GM12878 (cell line): ENCODE data around the gene NHS. TPM values are rescaled to one million over a fixed set of nuclear protein-coding genes. Genes with fewer than 3 reads are reported as not detected.

ENCODE experiments used
- ATAC-seq: fragments of 200-7000 bp; cut with Tn5 transposase; 3 replicates; pipeline ENCODE4 v1.9.1; 2020; ENCODE audit warnings: mild to moderate bottlenecking, moderate library complexity
- BruUV-seq: library from RNA; stranded (reverse); fragments of 400-500 nt; replicated peaks from 2 replicates; lab custom pipeline; 2021; lab: Mats Ljungman, UMichigan
- CTCF ChIA-PET: fragments of 300-600 bp; sonication (Branson Sonifier 250); formaldehyde crosslinking; extraction: SDS; loops from one replicate; lab custom pipeline; 2021; ENCODE audit warnings: inconsistent platforms; lab: Yijun Ruan, JAX
- POLR2A ChIA-PET: fragments of 350-600 bp; formaldehyde crosslinking; extraction: SDS; loops from one replicate; lab custom pipeline; 2021; ENCODE audit warnings: inconsistent platforms; lab: Charles Lee
- RAD21 ChIA-PET: fragments of 300-600 bp; sonication (Branson Sonifier 250); formaldehyde crosslinking; loops from one replicate; lab custom pipeline; 2023; ENCODE audit warnings: antibody characterized with exemption; ENCODE audit not compliant: unreplicated experiment; lab: Charles Lee
- SMC1A ChIA-PET: fragments of 300-600 bp; sonication (Branson Sonifier 250); formaldehyde crosslinking; loops from one replicate; lab custom pipeline; 2023; ENCODE audit not compliant: unreplicated experiment, uncharacterized antibody; lab: Charles Lee
- DNase-seq: peaks from one replicate; pipeline ENCODE4 v3.0.0-alpha.2; 2011; ENCODE audit warnings: low read depth, low spot score
- FAIRE-seq: peaks from 3 replicates; lab custom pipeline; 2011; peaks lifted over from hg19 to GRCh38; lab: Jason Lieb, UNC
- H2AFZ ChIP-seq: 2 replicates; pipeline ENCODE4 v1.6.0; 2011; ENCODE audit warnings: low read depth, low read length, control low read depth; ENCODE audit not compliant: control insufficient read depth
- H3K27ac ChIP-seq: 2 replicates; pipeline ENCODE4 v1.5.1; 2011; ENCODE audit warnings: control low read depth; ENCODE audit not compliant: control insufficient read depth, insufficient read depth
- H3K27me3 ChIP-seq, 2 experiments: replicated peaks in 1 of 2; 2 replicates each; pipeline versions ENCODE4 v1.6.0 to v1.6.1; 2011; ENCODE audit warnings: low read length in 1 of 2; ENCODE audit not compliant: control insufficient read depth in 2 of 2, insufficient read depth in 2 of 2
- H3K36me3 ChIP-seq, 2 experiments: 2 replicates each; pipeline ENCODE4 v1.5.1; 2011; ENCODE audit warnings: low read length in 1 of 2; ENCODE audit not compliant: control insufficient read depth in 2 of 2, insufficient read depth in 2 of 2
- H3K4me1 ChIP-seq: 2 replicates; pipeline ENCODE4 v1.6.1; 2011; ENCODE audit warnings: mild to moderate bottlenecking, low read length, moderate library complexity, mixed read lengths; ENCODE audit not compliant: control insufficient read depth, insufficient read depth
- H3K4me2 ChIP-seq: 2 replicates; pipeline ENCODE4 v1.6.0; 2011; ENCODE audit warnings: control low read depth; ENCODE audit not compliant: control insufficient read depth, insufficient read depth
- H3K4me3 ChIP-seq: fragments of 200-600 bp; sonication (generic); 2 replicates; pipeline ENCODE4 v1.5.1; 2016
- H3K79me2 ChIP-seq: 2 replicates; pipeline ENCODE4 v1.6.0; 2011; ENCODE audit warnings: low read length; ENCODE audit not compliant: control insufficient read depth, insufficient read depth
- H3K9ac ChIP-seq: 2 replicates; pipeline ENCODE4 v1.8.0; 2011; ENCODE audit warnings: low read length, control low read depth, mixed read lengths; ENCODE audit not compliant: control insufficient read depth, insufficient read depth
- H3K9me3 ChIP-seq: replicated peaks from 3 replicates; pipeline ENCODE4 v1.5.1; 2011; ENCODE audit warnings: mild to moderate bottlenecking, low read length; ENCODE audit not compliant: control insufficient read depth, insufficient read depth
- H4K20me1 ChIP-seq: 2 replicates; pipeline ENCODE4 v1.6.0; 2011; ENCODE audit not compliant: control insufficient read depth, insufficient read depth
- KAT2A ChIP-seq: conservative IDR thresholded peaks from 2 replicates; pipeline ENCODE4 v1.6.1; 2011; ENCODE audit warnings: low read depth, low read length; ENCODE audit not compliant: control insufficient read depth
- MTA2 ChIP-seq: fragments of 450-650 bp; IDR thresholded peaks from 2 replicates; pipeline ENCODE4 v1.6.1; 2016; ENCODE audit warnings: low read depth, mild to moderate bottlenecking, moderate library complexity
- NBN ChIP-seq: fragments of 450-650 bp; IDR thresholded peaks from 2 replicates; pipeline ENCODE4 v1.6.1; 2016
- PAX8 ChIP-seq: fragments of 450-650 bp; IDR thresholded peaks from 2 replicates; pipeline ENCODE4 v1.6.1; 2017; ENCODE audit warnings: mild to moderate bottlenecking, moderate library complexity
- POLR2A ChIP-seq: IDR thresholded peaks from 2 replicates; pipeline ENCODE4 v1.6.1; 2011; ENCODE audit warnings: low read depth, mild to moderate bottlenecking, low read length
- SMAD1 ChIP-seq: fragments of 450-650 bp; IDR thresholded peaks from 2 replicates; pipeline ENCODE4 v1.6.1; 2018; ENCODE audit warnings: mild to moderate bottlenecking, low read depth; ENCODE audit not compliant: partially characterized antibody
- STAT1 ChIP-seq: fragments of 450-650 bp; conservative IDR thresholded peaks from 2 replicates; pipeline ENCODE4 v1.6.1; 2014; ENCODE audit warnings: antibody characterized with exemption, mild to moderate bottlenecking
- TCF3 ChIP-seq: IDR thresholded peaks from 2 replicates; pipeline ENCODE4 v1.6.1; 2012; ENCODE audit warnings: low read depth, mild to moderate bottlenecking, low read length, borderline replicate concordance; ENCODE audit not compliant: insufficient read depth
- YBX1 ChIP-seq: fragments of 450-650 bp; IDR thresholded peaks from 2 replicates; pipeline ENCODE4 v1.6.1; 2016; ENCODE audit warnings: antibody characterized with exemption
- ZNF207 ChIP-seq: fragments of 450-650 bp; IDR thresholded peaks from 2 replicates; pipeline ENCODE4 v1.6.1; 2014; ENCODE audit warnings: antibody characterized with exemption, mild to moderate bottlenecking, borderline replicate concordance
- ZNF622 ChIP-seq: fragments of 450-650 bp; IDR thresholded peaks from 2 replicates; pipeline ENCODE4 v1.6.1; 2017; ENCODE audit warnings: mild to moderate bottlenecking, inconsistent platforms
- ZSCAN29 ChIP-seq: fragments of 450-650 bp; IDR thresholded peaks from 2 replicates; pipeline ENCODE4 v1.6.1; 2017; ENCODE audit warnings: mild to moderate bottlenecking, moderate library complexity
- WGBS: methylation state at CpG from one replicate; pipeline ENCODE4 v1.1.6; 2016; ENCODE audit warnings: low lambda C conversion rate; ENCODE audit not compliant: insufficient replicate concordance, insufficient coverage; ENCODE audit errors: missing lambda C conversion rate; 5-methylcytosine and 5-hydroxymethylcytosine counted together
- in situ Hi-C: fragments of 300-500 bp; cut with MboI; formaldehyde crosslinking; loops from 9 replicates; pipeline ENCODE4 v1.14.3; 2018; ENCODE audit warnings: mixed read lengths
- intact Hi-C: fragments of 100-400 bp; cut with micrococcal nuclease; formaldehyde crosslinking; loops from one replicate; pipeline ENCODE4 v1.14.2; 2022; ENCODE audit not compliant: unreplicated experiment
- polyA plus RNA-seq, 11 experiments: library from polyadenylated mRNA; depleted of rRNA in 4 of 11; unstranded in 6 of 11; stranded (reverse) in 5 of 11; fragments of >200 nt; fragmentation: Nextera tagmentation in 4 of 11; fragmentation: Illumina TruSeq in 1 of 11; extraction: Ambion mirVana in 4 of 11; extraction: Trizol in 1 of 11; gene quantifications; 1 replicate in 1 of 11; 2 replicates in 10 of 11; pipeline versions ENCODE4 v1.2.1 to v1.2.3, GENCODE V29; 2011 to 2016; ENCODE audit warnings: inconsistent platforms in 2 of 11, missing spikeins in 2 of 11, low read depth in 1 of 11
- total RNA-seq, 4 experiments: library from RNA; depleted of rRNA in 3 of 4; stranded (reverse); fragments of >200 nt in 3 of 4; fragmentation: Illumina TruSeq in 1 of 4; extraction: Trizol in 1 of 4; gene quantifications; 2 replicates each; pipeline versions ENCODE4 v1.2.1 to v1.2.3, GENCODE V29; 2013 to 2021
- TF ChIP-seq, protein P1 (sequence below): fragments of 450-650 bp; IDR thresholded peaks from 2 replicates; pipeline ENCODE4 v1.6.1; 2014; ENCODE audit warnings: mild to moderate bottlenecking
- TF ChIP-seq, protein P2 (sequence below): fragments of 450-650 bp; IDR thresholded peaks from 2 replicates; pipeline ENCODE4 v1.6.1; 2017; ENCODE audit warnings: low read depth, mild to moderate bottlenecking, moderate library complexity

Gene NHS
- total and polyA plus RNA-seq, 10 of the 15 experiments (the other 5 are each of a cell fraction or from before 2014, with no cell fraction given): under 0.01 to 0.07 (median 0.03) TPM; not detected in 7

DNA sequence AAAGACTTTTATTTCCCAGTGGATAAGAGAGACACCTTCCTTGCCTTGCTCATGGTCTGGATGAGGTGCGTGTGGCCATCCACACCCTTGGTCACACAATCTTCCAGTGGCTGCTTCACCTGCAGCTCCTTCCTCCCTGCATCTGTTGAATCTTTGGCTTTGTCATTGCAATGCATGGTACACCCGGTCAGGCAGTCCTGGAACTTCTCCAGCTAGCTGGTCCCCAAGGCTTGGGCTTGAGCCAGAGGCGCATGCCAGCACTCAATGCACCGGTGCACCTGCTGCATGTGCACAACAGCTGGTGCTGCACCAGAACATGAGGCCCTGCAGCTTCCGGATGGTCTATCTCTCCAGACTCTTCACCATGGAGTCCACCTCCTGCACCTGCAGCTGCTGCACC lies 394.0 kb downstream of the NHS start:
- 30% methylated on average over 5 of the region's 5 CpGs for WGBS
- DNase-seq: no peak
- Histone ChIP-seq H3K4me3 (no peak overlapping the region), H2AFZ (no peak overlapping the region), H4K20me1 (no peaks in the 10 kb centered on the region), H3K27ac (no peak overlapping the region), H3K79me2 (no peaks in the 10 kb centered on the region), H3K9ac (no peak overlapping the region), H3K36me3 (no peaks in the 10 kb centered on the region), H3K9me3 (no peaks in the 10 kb centered on the region; the same call in 2 of the 3 replicates), H3K4me1 (no peaks in the 10 kb centered on the region), H3K27me3 (no peaks in the 10 kb centered on the region), H3K4me2 (no peak overlapping the region)
- ChIA-PET RAD21 (no interaction called here), CTCF (no interaction called here), POLR2A (no interaction called here), SMC1A (no interaction called here)
- no peak for TF ChIP-seq POLR2A
- no peak for TF ChIP-seq KAT2A
- no peak for TF ChIP-seq MTA2
- no peak for TF ChIP-seq NBN
- no peak for TF ChIP-seq YBX1
- TF ChIP-seq, protein P1, sequence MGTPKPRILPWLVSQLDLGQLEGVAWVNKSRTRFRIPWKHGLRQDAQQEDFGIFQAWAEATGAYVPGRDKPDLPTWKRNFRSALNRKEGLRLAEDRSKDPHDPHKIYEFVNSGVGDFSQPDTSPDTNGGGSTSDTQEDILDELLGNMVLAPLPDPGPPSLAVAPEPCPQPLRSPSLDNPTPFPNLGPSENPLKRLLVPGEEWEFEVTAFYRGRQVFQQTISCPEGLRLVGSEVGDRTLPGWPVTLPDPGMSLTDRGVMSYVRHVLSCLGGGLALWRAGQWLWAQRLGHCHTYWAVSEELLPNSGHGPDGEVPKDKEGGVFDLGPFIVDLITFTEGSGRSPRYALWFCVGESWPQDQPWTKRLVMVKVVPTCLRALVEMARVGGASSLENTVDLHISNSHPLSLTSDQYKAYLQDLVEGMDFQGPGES: no peak
- no peak for TF ChIP-seq ZNF622
- TF ChIP-seq ZSCAN29: no peak
- TF ChIP-seq, protein P2, sequence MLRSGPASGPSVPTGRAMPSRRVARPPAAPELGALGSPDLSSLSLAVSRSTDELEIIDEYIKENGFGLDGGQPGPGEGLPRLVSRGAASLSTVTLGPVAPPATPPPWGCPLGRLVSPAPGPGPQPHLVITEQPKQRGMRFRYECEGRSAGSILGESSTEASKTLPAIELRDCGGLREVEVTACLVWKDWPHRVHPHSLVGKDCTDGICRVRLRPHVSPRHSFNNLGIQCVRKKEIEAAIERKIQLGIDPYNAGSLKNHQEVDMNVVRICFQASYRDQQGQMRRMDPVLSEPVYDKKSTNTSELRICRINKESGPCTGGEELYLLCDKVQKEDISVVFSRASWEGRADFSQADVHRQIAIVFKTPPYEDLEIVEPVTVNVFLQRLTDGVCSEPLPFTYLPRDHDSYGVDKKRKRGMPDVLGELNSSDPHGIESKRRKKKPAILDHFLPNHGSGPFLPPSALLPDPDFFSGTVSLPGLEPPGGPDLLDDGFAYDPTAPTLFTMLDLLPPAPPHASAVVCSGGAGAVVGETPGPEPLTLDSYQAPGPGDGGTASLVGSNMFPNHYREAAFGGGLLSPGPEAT: no peak
- no peak for TF ChIP-seq PAX8
- no peak for TF ChIP-seq STAT1
- no peak for TF ChIP-seq SMAD1
- TF ChIP-seq TCF3: no peak
- no peak for TF ChIP-seq ZNF207
- intact Hi-C loops (no loop called here), in situ Hi-C loops (no loop called here)
- no peak for FAIRE-seq
- no peak for ATAC-seq
- BruUV-seq: no TSS peak
